CD4-positive, alpha-beta memory T cell (primary cell): ENCODE results near the gene INF2. TPM values are rescaled to one million over a fixed set of nuclear protein-coding genes. Genes with fewer than 3 reads are reported as not detected.

Source experiments
- CTCF ChIA-PET: fragments of 350-600 bp; sonication (Branson Sonifier 250); formaldehyde crosslinking; loops from one replicate; lab custom pipeline; 2021; ENCODE audit warnings: inconsistent platforms; ENCODE audit not compliant: partially characterized antibody; lab: Charles Lee
- POLR2A ChIA-PET: fragments of 350-600 bp; sonication (Branson Sonifier 250); formaldehyde crosslinking; loops from one replicate; lab custom pipeline; 2021; ENCODE audit not compliant: partially characterized antibody; lab: Charles Lee
- DNase-seq, 5 donors: peaks; one replicate each; pipeline versions ENCODE4 v3.0.0 to v3.0.0-alpha.2; 2020 to 2022; ENCODE audit warnings: mixed read lengths in 1 of 5
- H3K27ac ChIP-seq: one replicate; pipeline ENCODE4 v1.7.0; 2013; ENCODE audit warnings: low read depth, low read length
- H3K27me3 ChIP-seq: 2 replicates; pipeline ENCODE4 v1.7.0; 2013; ENCODE audit warnings: mild to moderate bottlenecking, low read length, moderate library complexity; ENCODE audit not compliant: insufficient read depth
- H3K36me3 ChIP-seq: 2 replicates; pipeline ENCODE4 v1.7.0; 2013; ENCODE audit warnings: mild to moderate bottlenecking, low read length, moderate library complexity; ENCODE audit not compliant: insufficient read depth
- H3K4me1 ChIP-seq: 2 replicates; pipeline ENCODE4 v1.7.0; 2013; ENCODE audit warnings: mild to moderate bottlenecking, low read length, moderate library complexity; ENCODE audit not compliant: insufficient read depth
- H3K4me3 ChIP-seq, 2 donors: one replicate each; pipeline ENCODE4 v1.7.0; 2013; ENCODE audit warnings: low read length in 2 of 2, mild to moderate bottlenecking in 1 of 2
- H3K9me3 ChIP-seq, 2 donors: one replicate each; pipeline ENCODE4 v1.7.0; 2013; ENCODE audit warnings: low read length in 2 of 2, control low read depth in 1 of 2; ENCODE audit not compliant: control insufficient read depth in 1 of 2
- H3K27ac Mint-ChIP-seq, 7 donors: one replicate each; pipeline ENCODE4 v1.8.0; 2020 to 2021; ENCODE audit warnings: mixed read lengths in 7 of 7, mild to moderate bottlenecking in 6 of 7, inconsistent platforms in 3 of 7, moderate library complexity in 3 of 7
- H3K27me3 Mint-ChIP-seq, 2 donors: one replicate each; pipeline ENCODE4 v1.8.0; 2020 to 2021; ENCODE audit warnings: mixed read lengths in 2 of 2
- H3K36me3 Mint-ChIP-seq, 2 donors: one replicate each; pipeline ENCODE4 v1.8.0; 2020 to 2021; ENCODE audit warnings: mixed read lengths in 2 of 2, inconsistent platforms in 1 of 2, mild to moderate bottlenecking in 1 of 2
- H3K4me1 Mint-ChIP-seq, 4 donors: one replicate each; pipeline ENCODE4 v1.8.0; 2020 to 2021; ENCODE audit warnings: mixed read lengths in 4 of 4, mild to moderate bottlenecking in 1 of 4
- H3K4me3 Mint-ChIP-seq, 8 donors: one replicate each; pipeline ENCODE4 v1.8.0; 2020 to 2021; ENCODE audit warnings: mixed read lengths in 8 of 8, mild to moderate bottlenecking in 7 of 8, moderate library complexity in 6 of 8, inconsistent platforms in 3 of 8
- H3K9me3 Mint-ChIP-seq, 8 donors: one replicate each; pipeline ENCODE4 v1.8.0; 2020 to 2021; ENCODE audit warnings: mixed read lengths in 8 of 8, mild to moderate bottlenecking in 5 of 8, inconsistent platforms in 3 of 8, moderate library complexity in 1 of 8
- intact Hi-C: fragments of 100-400 bp; cut with micrococcal nuclease; formaldehyde crosslinking; loops from one replicate; pipeline ENCODE4 v1.15.1; 2023
- polyA plus RNA-seq, 2 donors: library from polyadenylated mRNA; unstranded; fragments of 300-500 nt; fragmentation: Illumina TruSeq; gene quantifications; one replicate each; pipeline ENCODE4 v1.2.3, GENCODE V29; 2021
- total RNA-seq, 2 experiments: library from RNA; stranded (reverse); gene quantifications; one replicate each; pipeline ENCODE4 v1.2.3, GENCODE V29; 2021

INF2 gene
- total and polyA plus RNA-seq, 4 experiments from 2014 or later: 4.0 to 96.8 (median 52.4) TPM

GRCh38 chr14:104676130-104676693 is 13.2 kb upstream of the INF2 start:
- Histone ChIP-seq H3K36me3 (no peaks in the 10 kb centered on the region), H3K27me3 (no peaks in the 10 kb centered on the region), H3K27ac (no peak overlapping the region), H3K4me1 (peaks cover 16% of the 10 kb centered on the region), H3K4me3 (no peak overlapping the region), H3K9me3 (no peaks in the 10 kb centered on the region)
- DNase-seq: no peak
- peak overlapping the region in 1 of 7 donors; percentile 12 for H3K27ac Mint-ChIP-seq
- H3K9me3 Mint-ChIP-seq: no peaks in the 10 kb centered on the region
- H3K36me3 Mint-ChIP-seq: no peaks in the 10 kb centered on the region
- POLR2A ChIA-PET: interaction anchor here (1.0 to 4.9 kb wide), 4 partner anchors 10 to 47 kb away, joined by 3 to 56 read pairs (median 30); partner anchors contain the start of genes ADSS1 and INF2
- H3K4me1 Mint-ChIP-seq: peaks cover 0 to 16% (median 4%) of the 10 kb centered on the region in 4 donors
- intact Hi-C loops: loop anchor here (2.0 kb wide), 1 partner anchor 19 kb away; no protein-coding TSS in a partner anchor
- peaks cover 0 to 2% of the 10 kb centered on the region in 2 donors for H3K27me3 Mint-ChIP-seq
- CTCF ChIA-PET: interaction anchor here (1.7 to 3.4 kb wide), 2 partner anchors 11 to 30 kb away, joined by 5 to 22 read pairs; no protein-coding TSS in a partner anchor
- H3K4me3 Mint-ChIP-seq: peak overlapping the region in 1 of 8 donors; percentile 21

GRCh38 chr14:104676694-104677511 is 12.5 kb upstream of the INF2 start:
- CTCF ChIA-PET: interaction anchor here (1.4 to 3.4 kb wide), 3 partner anchors 11 to 30 kb away, joined by 4 to 22 read pairs (median 5); no protein-coding TSS in a partner anchor
- H3K27ac Mint-ChIP-seq: peak overlapping the region in 1 of 7 donors; percentile 66

DNA sequence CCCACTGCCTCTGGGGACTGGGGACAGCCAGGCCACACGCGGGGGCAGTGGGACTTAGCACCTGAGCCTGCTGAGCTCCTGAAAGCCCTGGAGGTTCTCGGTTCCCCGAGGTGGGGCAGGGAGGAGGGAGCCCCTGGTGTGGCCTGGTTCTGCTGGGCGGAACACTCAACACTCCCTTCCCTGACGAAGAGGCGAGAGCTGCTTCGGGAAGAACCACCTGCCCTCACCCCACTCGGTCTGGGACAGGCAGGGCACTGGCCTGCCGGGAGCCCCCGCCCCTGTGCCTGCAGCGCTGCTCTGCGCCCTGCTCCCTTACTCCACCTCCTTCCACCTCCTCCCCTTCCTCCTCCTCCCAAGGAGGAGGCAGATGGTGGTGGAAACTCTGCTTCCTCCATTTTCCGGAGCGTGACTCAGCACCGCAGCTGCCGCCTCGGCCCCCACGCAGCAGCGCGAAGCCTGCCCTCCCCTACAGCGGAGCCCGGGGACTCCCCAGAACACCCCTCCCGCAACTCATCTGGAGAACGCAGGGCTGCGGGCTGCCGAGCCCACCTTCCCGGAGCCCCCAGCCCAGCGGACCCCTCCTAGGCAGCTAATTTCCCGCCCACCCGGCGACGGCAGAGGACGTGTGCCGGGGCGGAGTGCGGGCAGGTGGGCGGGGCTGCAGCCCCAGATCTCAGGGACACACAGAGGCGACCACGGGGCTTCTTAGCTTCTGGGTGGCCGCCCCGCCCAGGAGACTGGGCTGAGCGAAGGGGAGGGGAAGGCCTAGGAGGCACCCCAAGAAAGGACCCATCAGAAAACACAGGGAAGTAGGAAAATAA is 11.7 kb upstream of the INF2 start:
- Histone ChIP-seq H3K4me1 (peaks cover 16% of the 10 kb centered on the region), H3K9me3 (no peaks in the 10 kb centered on the region), H3K27me3 (no peaks in the 10 kb centered on the region), H3K27ac (peak overlapping the region; percentile 27), H3K36me3 (no peaks in the 10 kb centered on the region), H3K4me3 (peak overlapping the region; percentile 57 to 63)
- Mint-ChIP-seq H3K36me3 (no peaks in the 10 kb centered on the region), H3K27ac (peak overlapping the region in 6 of 7 donors; percentile 64 to 83 (median 74)), H3K4me1 (peaks cover 0 to 16% (median 4%) of the 10 kb centered on the region in 4 donors), H3K4me3 (peak overlapping the region; percentile 76 to 87 (median 81)), H3K27me3 (peaks cover 0 to 2% of the 10 kb centered on the region in 2 donors), H3K9me3 (no peaks in the 10 kb centered on the region)
- ChIA-PET POLR2A (interaction anchor here (1.0 to 4.9 kb wide), 10 partner anchors 11 to 287 kb away, joined by 3 to 56 read pairs (median 6); partner anchors contain the start of genes ADSS1, INF2, SIVA1 and ZBTB42), CTCF (interaction anchor here (1.4 to 3.4 kb wide), 3 partner anchors 12 to 29 kb away, joined by 4 to 22 read pairs (median 5); no protein-coding TSS in a partner anchor)
- intact Hi-C loops: loop anchor here (1.0 to 2.0 kb wide), 2 partner anchors 12 to 17 kb away; partner anchors contain the start of gene INF2
- DNase-seq: peak; percentile 49 to 82 (median 60)

More at GRCh38 chr14:104676694-104677511, 12.5 kb upstream of the INF2 start:
- DNase-seq: no peak
- Histone ChIP-seq H3K27ac (peak overlapping the region; percentile 27), H3K27me3 (no peaks in the 10 kb centered on the region), H3K4me1 (peaks cover 16% of the 10 kb centered on the region), H3K9me3 (no peaks in the 10 kb centered on the region), H3K4me3 (peak overlapping the region; percentile 57 to 63), H3K36me3 (no peaks in the 10 kb centered on the region)
- Mint-ChIP-seq H3K9me3 (no peaks in the 10 kb centered on the region), H3K36me3 (no peaks in the 10 kb centered on the region), H3K27me3 (peaks cover 0 to 2% of the 10 kb centered on the region in 2 donors), H3K4me1 (peaks cover 0 to 16% (median 4%) of the 10 kb centered on the region in 4 donors), H3K4me3 (peak overlapping the region; percentile 35 to 87 (median 78))
- intact Hi-C loops: loop anchor here (1.0 to 2.0 kb wide), 2 partner anchors 12 to 18 kb away; partner anchors contain the start of gene INF2
- POLR2A ChIA-PET: interaction anchor here (1.0 to 4.9 kb wide), 10 partner anchors 11 to 286 kb away, joined by 3 to 56 read pairs (median 6); partner anchors contain the start of genes ADSS1, INF2, SIVA1 and ZBTB42

DNA sequence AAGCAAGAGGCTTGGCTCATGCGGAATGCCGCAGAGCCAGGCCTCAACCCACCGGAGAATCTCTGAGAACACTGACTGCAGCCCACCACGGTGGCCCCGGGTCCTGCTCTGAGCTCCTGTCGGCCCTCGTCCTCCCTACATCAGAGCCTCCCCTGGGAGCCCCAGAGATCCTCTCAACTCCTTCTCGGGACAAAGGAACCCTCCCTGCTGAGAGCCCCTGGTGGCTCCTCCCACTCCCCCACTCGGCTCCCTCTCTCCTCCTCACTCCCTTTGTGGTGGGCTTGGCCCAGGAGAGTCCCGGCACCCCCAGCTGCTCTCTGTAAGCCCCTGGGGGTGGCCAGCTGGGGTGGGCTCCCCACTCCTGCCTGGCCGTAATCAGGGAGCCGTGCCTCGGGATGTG is 11.1 kb upstream of the INF2 start:
- POLR2A ChIA-PET: interaction anchor here (1.2 to 4.9 kb wide), 8 partner anchors 10 to 288 kb away, joined by 3 to 56 read pairs (median 6); partner anchors contain the start of genes INF2, SIVA1 and ZBTB42
- intact Hi-C loops: no loop called here
- Histone ChIP-seq H3K9me3 (no peaks in the 10 kb centered on the region), H3K27ac (peak overlapping the region; percentile 27), H3K36me3 (no peaks in the 10 kb centered on the region), H3K27me3 (no peaks in the 10 kb centered on the region), H3K4me3 (no peak overlapping the region), H3K4me1 (peaks cover 16% of the 10 kb centered on the region)
- CTCF ChIA-PET: interaction anchor here (1.4 to 3.4 kb wide), 2 partner anchors 12 to 13 kb away, joined by 4 to 22 read pairs; no protein-coding TSS in a partner anchor
- Mint-ChIP-seq H3K36me3 (no peaks in the 10 kb centered on the region), H3K9me3 (no peaks in the 10 kb centered on the region), H3K27ac (peak overlapping the region in 1 of 7 donors; percentile 77), H3K4me3 (peak overlapping the region in 7 of 8 donors; percentile 17 to 87 (median 78)), H3K4me1 (peaks cover 0 to 17% (median 4%) of the 10 kb centered on the region in 4 donors), H3K27me3 (peaks cover 0 to 2% of the 10 kb centered on the region in 2 donors)
- no peak for DNase-seq

GRCh38 chr14:104678901-104679705 is 10.3 kb upstream of the INF2 start:
- intact Hi-C loops: no loop called here
- H3K4me1 ChIP-seq: peaks cover 16% of the 10 kb centered on the region
- H3K9me3 ChIP-seq: no peaks in the 10 kb centered on the region
- Mint-ChIP-seq H3K9me3 (no peaks in the 10 kb centered on the region), H3K4me3 (peak overlapping the region in 1 of 8 donors; percentile 35), H3K4me1 (peaks cover 0 to 22% (median 4%) of the 10 kb centered on the region in 4 donors), H3K36me3 (no peaks in the 10 kb centered on the region), H3K27ac (no peak overlapping the region), H3K27me3 (peaks cover 0 to 2% of the 10 kb centered on the region in 2 donors)
- no peaks in the 10 kb centered on the region for H3K27me3 ChIP-seq
- H3K27ac ChIP-seq: no peak overlapping the region
- no peak overlapping the region for H3K4me3 ChIP-seq
- POLR2A ChIA-PET: interaction anchor here (2.4 to 4.9 kb wide), 3 partner anchors 10 to 16 kb away, joined by 21 to 56 read pairs (median 40); partner anchors contain the start of gene INF2
- DNase-seq: no peak
- CTCF ChIA-PET: interaction anchor here (1.1 kb wide), 1 partner anchor 13 kb away, joined by 4 read pairs; no protein-coding TSS in a partner anchor
- no peaks in the 10 kb centered on the region for H3K36me3 ChIP-seq
